RWPE2 (cell line): ENCODE data around the gene OR4C45.
"Not testable (repeated sequence)": the region's sequence is repeated elsewhere in the genome, so short reads cannot be mapped to it uniquely, and the experiment has no call there.

Experiments
- ATAC-seq: fragments of 200-7000 bp; cut with Tn5 transposase; 3 replicates; pipeline ENCODE4 v1.9.1; 2021; ENCODE audit warnings: low read depth
- DNase-seq: peaks from one replicate; pipeline ENCODE4 v3.0.0-alpha.2; 2020; ENCODE audit warnings: low spot score
- H3K27ac ChIP-seq: fragments of 450-650 bp; 2 replicates; pipeline ENCODE4 v1.5.1; 2017; ENCODE audit warnings: mild to moderate bottlenecking; ENCODE audit not compliant: poor library complexity, severe bottlenecking
- H3K27me3 ChIP-seq: fragments of 250-450 bp; sonication (Bioruptor Pico); 2 replicates; pipeline ENCODE4 v1.5.1; 2021; ENCODE audit warnings: mild to moderate bottlenecking, moderate library complexity; ENCODE audit not compliant: insufficient read depth, poor library complexity, severe bottlenecking
- H3K36me3 ChIP-seq: fragments of 250-450 bp; sonication (Bioruptor Pico); 2 replicates; pipeline ENCODE4 v1.5.1; 2020; ENCODE audit warnings: low read depth, mild to moderate bottlenecking, moderate library complexity
- H3K4me1 ChIP-seq: fragments of 250-450 bp; sonication (Bioruptor Pico); 2 replicates; pipeline ENCODE4 v1.5.1; 2021; ENCODE audit warnings: mild to moderate bottlenecking, moderate library complexity; ENCODE audit not compliant: insufficient read depth, poor library complexity, severe bottlenecking
- H3K4me3 ChIP-seq: fragments of 250-450 bp; sonication (Bioruptor Pico); 2 replicates; pipeline ENCODE4 v1.5.1; 2021; ENCODE audit warnings: mild to moderate bottlenecking, moderate library complexity; ENCODE audit not compliant: severe bottlenecking
- H3K9me3 ChIP-seq: fragments of 250-450 bp; sonication (Bioruptor Pico); 2 replicates; pipeline ENCODE4 v1.5.1; 2021; ENCODE audit warnings: mild to moderate bottlenecking, moderate library complexity; ENCODE audit not compliant: severe bottlenecking
- CTCF ChIP-seq: fragments of 450-650 bp; IDR thresholded peaks from one replicate; pipeline ENCODE4 v1.5.1; 2017; ENCODE audit warnings: mild to moderate bottlenecking, moderate library complexity; ENCODE audit not compliant: poor library complexity, severe bottlenecking

Gene OR4C45

GRCh38 chr11:50074161-50074560 is 41.5 kb downstream of the OR4C45 start:
- Histone ChIP-seq H3K4me1 (no peaks in the 10 kb centered on the region), H3K36me3 (no peaks in the 10 kb centered on the region), H3K27ac (no peak overlapping the region), H3K4me3 (no peak overlapping the region), H3K9me3 (peaks cover 2% of the 10 kb centered on the region), H3K27me3 (no peaks in the 10 kb centered on the region)
- no peak for TF ChIP-seq CTCF
- no peak for ATAC-seq
- DNase-seq = no peak

- TF ChIP-seq CTCF = no peak
- H3K27me3 ChIP-seq = no peaks in the 10 kb centered on the region
- no peak overlapping the region for H3K27ac ChIP-seq
- ATAC-seq (no peak), DNase-seq (no peak)
- H3K4me1 ChIP-seq = no peaks in the 10 kb centered on the region
- no peak overlapping the region for H3K4me3 ChIP-seq
- peaks cover 2% of the 10 kb centered on the region for H3K9me3 ChIP-seq
- no peaks in the 10 kb centered on the region for H3K36me3 ChIP-seq
Measured at GRCh38 chr11:50075856-50076255, 43.2 kb downstream of the OR4C45 start.

GRCh38 chr11:50077526-50077925 is 44.9 kb downstream of the OR4C45 start:
- Histone ChIP-seq H3K36me3 (no peaks in the 10 kb centered on the region), H3K4me3 (no peak overlapping the region), H3K27me3 (no peaks in the 10 kb centered on the region), H3K4me1 (no peaks in the 10 kb centered on the region), H3K27ac (no peak overlapping the region), H3K9me3 (peaks cover 2% of the 10 kb centered on the region)
- no peak for TF ChIP-seq CTCF
- ATAC-seq = no peak
- no peak for DNase-seq

- Histone ChIP-seq H3K4me1 (no peaks in the 10 kb centered on the region), H3K27ac (no peak overlapping the region), H3K4me3 (no peak overlapping the region), H3K9me3 (peaks cover 2% of the 10 kb centered on the region), H3K27me3 (no peaks in the 10 kb centered on the region), H3K36me3 (no peaks in the 10 kb centered on the region)
- ATAC-seq (no peak), DNase-seq (no peak)
- TF ChIP-seq CTCF = no peak
Measured at GRCh38 chr11:50078001-50078400, 45.3 kb downstream of the OR4C45 start.

GRCh38 chr11:50078946-50079345 is 46.3 kb downstream of the OR4C45 start:
- H3K27ac ChIP-seq, H3K4me3 ChIP-seq, H3K4me1 ChIP-seq, H3K36me3 ChIP-seq, H3K9me3 ChIP-seq, DNase-seq, H3K27me3 ChIP-seq, ATAC-seq: not testable (repeated sequence)

GRCh38 chr11:50080256-50080655 is 47.6 kb downstream of the OR4C45 start:
- Histone ChIP-seq H3K4me1 (no peaks in the 10 kb centered on the region), H3K27me3 (no peaks in the 10 kb centered on the region), H3K36me3 (no peaks in the 10 kb centered on the region), H3K9me3 (peaks cover 2% of the 10 kb centered on the region), H3K27ac (no peak overlapping the region), H3K4me3 (no peak overlapping the region)
- TF ChIP-seq CTCF = no peak
- ATAC-seq (no peak), DNase-seq (no peak)
